VCaP (cell line): ENCODE data around the gene FXYD2.

Experiments
- H3K27ac ChIP-seq: fragments of 450-650 bp; 2 replicates; pipeline ENCODE4 v1.5.1; 2017
- CTCF ChIP-seq: fragments of 450-650 bp; conservative IDR thresholded peaks from 2 replicates; pipeline ENCODE4 v1.5.1; 2017; ENCODE audit warnings: mild to moderate bottlenecking, moderate library complexity

FXYD2 gene

DNA sequence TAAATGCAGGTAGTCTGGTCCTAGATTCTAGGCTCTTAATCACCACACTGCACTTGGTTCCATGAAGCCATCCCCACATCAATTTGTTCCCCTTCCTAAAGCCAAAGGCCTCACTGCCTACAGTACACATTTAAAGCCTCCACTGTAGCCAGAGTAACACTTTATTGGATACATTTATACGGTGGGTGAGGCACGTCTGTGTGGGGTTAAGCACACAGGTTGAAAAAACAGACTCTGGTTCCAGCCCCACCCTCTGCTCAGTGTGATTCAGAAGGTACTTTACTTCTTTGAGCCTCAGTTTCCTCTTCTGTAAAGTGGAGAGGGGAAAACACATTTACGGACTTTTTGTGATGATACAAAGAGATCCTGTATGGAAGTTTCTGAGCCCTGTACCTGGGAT, 50.0 kb downstream of the FXYD2 start:
- TF ChIP-seq CTCF: no peak

GRCh38 chr11:117772360-117772759, 52.2 kb downstream of the FXYD2 start:
- TF ChIP-seq CTCF: no peak
- no peak overlapping the region for H3K27ac ChIP-seq

More for the DNA sequence above, 50.0 kb downstream of the FXYD2 start:
- H3K27ac ChIP-seq: no peak overlapping the region

DNA sequence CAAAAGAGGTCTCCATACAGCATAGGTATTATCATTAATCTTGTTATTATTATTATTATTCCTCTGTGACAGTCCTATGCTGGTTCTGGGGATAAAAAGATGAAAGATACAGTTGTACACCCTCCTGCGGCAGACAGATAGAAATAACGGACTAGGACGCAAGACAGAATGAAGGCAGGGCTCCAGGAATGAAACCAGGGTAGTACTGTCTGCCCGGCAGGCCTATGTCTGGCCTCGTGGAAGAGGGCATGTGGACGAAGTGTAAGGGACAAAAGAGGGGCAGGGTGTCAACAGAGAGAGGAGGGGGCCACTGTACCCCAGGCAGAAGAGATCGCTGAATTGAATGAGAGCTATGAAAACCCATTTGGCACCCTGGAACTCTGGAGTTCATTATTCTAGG, 52.7 kb downstream of the FXYD2 start:
- TF ChIP-seq CTCF: no peak
- H3K27ac ChIP-seq: no peak overlapping the region

DNA sequence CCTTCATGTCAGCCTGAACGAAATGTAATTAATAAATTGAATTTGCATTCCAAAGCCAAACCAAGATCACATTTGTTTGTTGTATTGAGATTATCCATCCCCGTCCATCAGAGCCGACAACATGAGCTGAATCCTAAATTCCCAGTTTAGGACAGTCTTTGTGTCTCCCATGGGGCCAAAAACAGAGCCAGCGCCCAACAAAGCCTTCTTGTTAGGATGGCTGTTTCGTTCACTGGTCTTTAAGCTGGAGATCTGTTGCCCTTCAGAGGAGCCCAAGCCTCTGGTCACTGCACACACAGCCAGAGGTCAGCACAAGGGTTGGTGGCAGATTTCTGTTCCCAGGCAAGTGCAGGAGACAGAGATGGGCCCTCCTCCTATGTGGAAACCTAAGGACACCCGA, 53.3 kb downstream of the FXYD2 start:
- no peak for TF ChIP-seq CTCF
- no peak overlapping the region for H3K27ac ChIP-seq

DNA sequence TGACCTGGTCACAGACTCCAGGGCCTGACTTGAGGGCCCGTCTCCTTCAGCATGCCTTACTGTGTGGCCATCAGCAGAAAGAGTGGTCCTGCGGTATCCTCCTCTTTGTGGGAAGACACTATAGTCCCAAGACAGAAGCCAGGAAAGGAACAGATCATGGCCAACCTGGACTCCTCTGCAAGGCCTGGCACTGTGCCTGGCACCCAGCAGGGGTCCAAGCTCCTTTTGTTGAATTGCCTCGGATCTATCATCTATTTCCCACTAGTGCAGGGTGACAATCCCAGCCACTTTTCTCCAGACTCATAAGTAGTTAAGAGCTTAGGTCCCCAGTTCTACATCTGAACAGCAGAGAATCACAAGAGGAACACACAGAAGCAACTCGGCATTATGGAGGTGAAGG, 54.5 kb downstream of the FXYD2 start:
- no peak for TF ChIP-seq CTCF
- H3K27ac ChIP-seq: no peak overlapping the region
